Testis (tissue), 2 donors: Measurements from ENCODE around the gene SLC26A4.

ENCODE experiments used
- POLR2A ChIP-seq: fragments of 450-650 bp; IDR thresholded peaks from one replicate; pipeline ENCODE4 v1.6.1; 2017; ENCODE audit warnings: antibody characterized with exemption, mild to moderate bottlenecking, moderate library complexity
- TF ChIP-seq, protein P1 (sequence below), 3 experiments: fragments of 450-650 bp in 2 of 3; fragments of 200-600 bp in 1 of 3; sonication (generic) in 1 of 3; IDR thresholded peaks; one replicate each; pipeline ENCODE4 v1.5.1; 2016 to 2019; ENCODE audit warnings: antibody characterized with exemption in 3 of 3, mild to moderate bottlenecking in 2 of 3, moderate library complexity in 1 of 3

DNA sequence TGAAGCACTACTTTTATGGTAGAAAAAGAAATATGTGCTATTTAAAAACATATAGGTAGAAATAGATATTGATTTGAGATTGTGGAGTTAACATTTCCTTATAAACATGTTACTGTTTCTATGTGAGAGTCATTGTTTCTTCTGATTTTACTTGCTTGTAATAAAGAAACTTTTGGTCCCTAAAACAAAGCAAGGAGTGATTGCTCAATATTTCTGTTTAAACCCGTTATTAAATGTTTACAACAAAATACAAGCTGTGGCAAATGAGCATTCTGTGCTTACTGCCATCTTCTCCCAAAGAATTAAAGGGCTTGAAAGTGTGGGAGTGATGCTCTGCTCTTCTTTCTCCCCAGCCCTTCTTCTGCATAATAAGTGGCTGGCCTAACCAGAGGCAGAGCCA is 60.7 kb downstream of the SLC26A4 start:
- TF ChIP-seq POLR2A, result no peak
- TF ChIP-seq, protein P1, sequence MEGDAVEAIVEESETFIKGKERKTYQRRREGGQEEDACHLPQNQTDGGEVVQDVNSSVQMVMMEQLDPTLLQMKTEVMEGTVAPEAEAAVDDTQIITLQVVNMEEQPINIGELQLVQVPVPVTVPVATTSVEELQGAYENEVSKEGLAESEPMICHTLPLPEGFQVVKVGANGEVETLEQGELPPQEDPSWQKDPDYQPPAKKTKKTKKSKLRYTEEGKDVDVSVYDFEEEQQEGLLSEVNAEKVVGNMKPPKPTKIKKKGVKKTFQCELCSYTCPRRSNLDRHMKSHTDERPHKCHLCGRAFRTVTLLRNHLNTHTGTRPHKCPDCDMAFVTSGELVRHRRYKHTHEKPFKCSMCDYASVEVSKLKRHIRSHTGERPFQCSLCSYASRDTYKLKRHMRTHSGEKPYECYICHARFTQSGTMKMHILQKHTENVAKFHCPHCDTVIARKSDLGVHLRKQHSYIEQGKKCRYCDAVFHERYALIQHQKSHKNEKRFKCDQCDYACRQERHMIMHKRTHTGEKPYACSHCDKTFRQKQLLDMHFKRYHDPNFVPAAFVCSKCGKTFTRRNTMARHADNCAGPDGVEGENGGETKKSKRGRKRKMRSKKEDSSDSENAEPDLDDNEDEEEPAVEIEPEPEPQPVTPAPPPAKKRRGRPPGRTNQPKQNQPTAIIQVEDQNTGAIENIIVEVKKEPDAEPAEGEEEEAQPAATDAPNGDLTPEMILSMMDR (IDR thresholded peaks at IDR 0.05), result no peak
